Stimulated activated CD8-positive, alpha-beta memory T cell treated with anti-CD3 and anti-CD28 coated beads, Interleukin-4, amount 100 ng/mL, for 1 hour (primary cell): ENCODE results near the gene NR1H3.

Source experiments
- DNase-seq, 2 donors: peaks; one replicate each; pipeline ENCODE4 v3.0.0-alpha.2; 2020; ENCODE audit warnings: low read depth in 2 of 2, low spot score in 1 of 2

The NR1H3 gene

GRCh38 chr11:47243454-47243853 lies 14.3 kb upstream of the NR1H3 start:
- DNase-seq: no peak

GRCh38 chr11:47244448-47245350 lies 13.1 kb upstream of the NR1H3 start:
- DNase-seq: no peak

DNA sequence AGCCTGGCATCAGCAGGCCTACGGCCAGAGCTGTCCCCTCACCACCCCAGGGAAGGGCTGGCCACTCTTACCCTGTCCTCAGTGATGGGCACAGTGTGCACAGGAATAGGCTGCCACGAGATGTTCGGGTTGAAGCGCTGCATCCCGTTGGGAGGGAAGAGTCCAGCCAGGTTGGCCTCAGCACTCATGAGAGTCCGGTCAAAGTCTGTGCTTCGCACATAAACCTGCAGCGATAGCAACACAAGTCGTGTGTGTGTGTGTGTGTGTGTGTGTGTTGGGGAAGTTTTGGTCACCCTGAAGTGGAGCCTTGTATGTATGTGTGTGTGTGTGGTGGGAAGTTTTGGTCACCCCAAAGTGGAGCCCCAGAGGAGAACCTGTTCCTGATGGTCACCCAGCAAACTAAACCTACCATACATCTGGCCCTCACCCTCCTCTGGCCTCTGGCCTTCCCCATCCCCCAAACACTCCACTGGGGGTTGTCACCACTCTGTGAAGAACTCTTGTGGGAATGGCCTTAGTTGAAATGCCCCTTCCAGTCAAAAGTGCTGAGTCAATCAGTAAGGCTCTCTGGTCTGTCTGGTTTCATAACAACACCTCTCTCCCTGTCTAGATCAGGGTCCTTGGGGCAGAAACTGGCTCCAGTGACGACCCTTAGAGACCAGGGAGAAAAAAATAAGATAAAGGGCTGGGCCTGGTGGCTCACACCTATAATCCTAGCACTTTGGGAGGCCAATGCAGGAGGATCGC lies 12.0 kb upstream of the NR1H3 start:
- no peak for DNase-seq

- no peak for DNase-seq
Measured at GRCh38 chr11:47247502-47247901, 10.3 kb upstream of the NR1H3 start.

GRCh38 chr11:47248304-47248663 lies 9.5 kb upstream of the NR1H3 start:
- no peak for DNase-seq

DNA sequence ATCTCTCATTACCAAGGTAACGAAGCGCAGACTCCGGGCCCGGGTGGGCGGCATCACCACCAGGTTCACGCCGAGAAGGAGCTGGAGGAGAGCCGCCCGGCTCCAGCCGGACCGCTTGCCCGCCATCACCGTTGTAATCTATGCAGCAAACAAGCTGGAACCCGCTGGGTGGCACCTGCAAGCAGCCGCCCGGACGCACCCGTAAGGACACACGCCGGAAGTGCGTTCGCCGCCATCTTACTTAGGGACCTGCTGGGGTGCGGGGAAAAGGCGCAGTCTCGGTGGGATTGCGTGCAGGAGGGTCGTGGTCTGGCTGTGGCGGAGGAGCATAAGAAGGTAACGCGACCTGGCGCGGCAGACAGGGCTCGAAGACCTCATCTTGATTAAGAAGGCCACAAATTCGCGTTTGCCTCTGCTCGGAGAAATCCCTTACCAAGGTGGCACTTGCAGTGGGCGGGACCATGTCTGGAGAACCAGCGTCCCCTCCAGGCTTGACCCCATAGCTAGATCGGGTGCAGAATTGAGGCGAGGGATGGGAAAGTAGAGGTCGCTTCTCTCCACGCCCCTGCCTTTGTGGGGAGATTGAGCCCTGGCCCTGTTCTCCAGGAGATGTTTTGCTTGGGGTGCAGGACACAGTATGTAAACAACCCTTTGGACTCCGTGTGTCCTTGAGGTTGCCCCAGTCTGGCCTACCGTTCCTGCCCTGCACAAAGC lies 9.0 kb upstream of the NR1H3 start, which contains the start of gene ACP2:
Gene ACP2 (minus strand): TSS at position 151 of the 714 bp plus-strand sequence. CDS start 25 bp downstream, at position 126.
- peak; percentile 66 to 71 for DNase-seq

- DNase-seq: no peak
Measured at GRCh38 chr11:47249378-47249715, 8.4 kb upstream of the NR1H3 start.

DNA sequence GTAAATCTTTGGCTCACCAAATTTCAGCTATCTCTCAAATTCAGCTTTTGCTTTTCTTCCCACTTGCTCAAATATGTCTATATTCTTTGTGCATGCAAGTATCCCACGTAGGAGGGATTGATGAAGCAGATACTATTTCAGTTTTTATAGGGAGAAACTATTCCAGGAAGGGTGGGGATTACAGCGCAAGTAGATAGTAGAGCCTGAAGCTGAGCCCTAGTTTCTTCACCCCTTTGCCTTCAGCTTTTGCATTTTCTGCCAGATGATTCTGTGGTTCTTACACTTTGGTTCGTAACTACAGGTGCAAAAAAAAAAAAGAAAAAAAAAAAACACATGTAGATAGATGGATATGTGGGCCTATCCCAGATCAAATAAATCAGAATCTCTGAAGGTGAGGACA lies 6.0 kb upstream of the NR1H3 start:
- no peak for DNase-seq

DNA sequence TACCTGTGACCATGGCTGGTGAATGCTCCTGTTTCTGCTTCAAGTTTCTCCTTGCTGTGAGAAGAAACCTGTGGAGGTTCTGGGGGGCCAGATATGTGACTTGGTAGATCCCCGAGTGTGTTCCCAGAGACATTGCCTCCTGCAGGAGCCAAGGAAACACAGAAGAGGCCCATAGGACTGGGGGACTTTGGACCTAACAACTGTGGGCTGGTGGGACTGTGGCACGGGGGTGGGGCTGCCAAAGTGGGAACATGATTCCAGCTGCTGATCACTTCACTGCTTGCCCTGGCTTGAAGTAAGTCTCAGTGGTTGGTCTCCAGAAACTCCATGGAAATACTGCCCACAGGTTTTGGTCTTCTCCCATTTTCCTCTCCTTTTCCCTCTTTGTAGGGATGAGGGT lies 4.1 kb upstream of the NR1H3 start:
- DNase-seq: no peak

GRCh38 chr11:47254386-47254785 lies 3.4 kb upstream of the NR1H3 start:
- no peak for DNase-seq

- DNase-seq: no peak
Measured at GRCh38 chr11:47256374-47256773, 1.4 kb upstream of the NR1H3 start.

DNA sequence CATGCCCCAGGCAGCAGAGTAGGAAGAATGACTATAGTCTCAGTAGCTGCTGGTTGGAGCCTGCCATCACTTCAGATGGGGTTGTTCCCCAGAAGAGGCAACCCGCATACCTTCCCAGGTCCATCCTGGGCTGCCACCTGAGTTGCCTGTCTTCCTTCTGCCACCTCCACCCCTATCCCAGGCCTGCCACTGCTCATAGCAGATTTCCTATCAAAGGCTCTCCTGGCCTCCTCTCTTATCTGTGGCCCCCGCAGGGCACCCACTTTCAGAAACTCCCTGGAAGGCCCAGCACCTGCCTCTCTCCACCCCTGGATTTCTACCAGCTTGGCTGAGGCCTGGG lies 649 bp upstream of the NR1H3 start:
- no peak for DNase-seq

DNA sequence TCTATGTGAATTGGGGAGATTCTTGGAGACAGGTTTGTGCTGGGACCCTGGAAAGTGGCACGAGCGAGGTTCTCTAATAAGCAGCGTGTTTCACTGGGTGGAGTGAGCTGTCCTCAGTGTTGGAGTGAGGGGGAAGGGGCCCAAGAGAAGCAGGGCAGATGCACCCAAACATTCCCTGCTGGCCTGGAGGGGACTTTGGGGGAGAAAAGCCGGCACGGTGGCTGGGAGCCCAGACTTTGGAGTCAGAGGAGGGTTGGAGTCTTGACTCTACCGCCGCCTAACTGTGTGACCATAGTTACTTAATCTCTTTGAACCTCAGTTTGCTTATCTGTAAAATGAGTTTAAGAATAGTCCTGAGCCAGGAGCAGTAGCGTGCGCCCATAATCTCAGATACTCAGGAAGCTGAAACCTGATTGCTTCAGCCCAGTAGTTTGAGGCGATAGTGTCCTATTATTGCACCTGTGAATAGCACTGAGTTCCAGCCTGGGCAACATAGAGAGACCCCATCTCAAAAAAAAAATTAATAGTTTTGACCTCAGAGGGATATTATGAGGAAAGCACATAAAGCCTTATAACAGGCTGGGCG lies 614 bp downstream of the NR1H3 start:
- DNase-seq: no peak

- DNase-seq: no peak
Measured at GRCh38 chr11:47259232-47259977, 1.6 kb downstream of the NR1H3 start.

DNA sequence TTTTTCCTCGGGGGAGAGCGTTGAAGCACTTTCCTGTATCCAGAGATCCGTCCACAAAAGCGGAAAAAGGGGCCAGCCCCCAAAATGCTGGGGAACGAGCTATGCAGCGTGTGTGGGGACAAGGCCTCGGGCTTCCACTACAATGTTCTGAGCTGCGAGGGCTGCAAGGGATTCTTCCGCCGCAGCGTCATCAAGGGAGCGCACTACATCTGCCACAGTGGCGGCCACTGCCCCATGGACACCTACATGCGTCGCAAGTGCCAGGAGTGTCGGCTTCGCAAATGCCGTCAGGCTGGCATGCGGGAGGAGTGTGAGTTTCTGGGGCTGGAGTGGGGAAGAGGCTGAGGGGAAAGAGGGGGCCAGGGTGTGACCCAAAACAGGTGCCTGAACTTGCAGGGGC lies 2.6 kb downstream of the NR1H3 start:
- DNase-seq: no peak

- no peak for DNase-seq
Measured at GRCh38 chr11:47261291-47261800, 3.5 kb downstream of the NR1H3 start.

DNA sequence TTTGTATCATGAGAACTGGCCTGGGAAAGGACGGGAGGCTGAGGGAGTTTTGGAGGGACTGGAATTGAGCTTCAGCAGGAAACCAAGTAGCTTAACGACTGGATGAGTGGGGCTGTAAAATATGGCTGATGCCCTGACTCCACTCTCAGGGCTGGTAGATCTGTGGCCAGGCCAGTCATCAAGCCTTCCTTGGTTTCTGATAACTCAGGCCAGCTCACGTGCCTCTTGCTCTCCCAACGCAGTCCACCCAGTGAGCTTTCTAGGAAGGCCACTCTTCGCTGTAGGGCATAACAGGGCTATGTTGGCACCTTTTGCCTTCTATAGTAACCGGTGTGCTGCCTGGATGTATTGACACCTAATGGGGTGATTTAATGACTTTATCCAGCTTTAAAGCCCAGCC lies 6.3 kb downstream of the NR1H3 start:
- no peak for DNase-seq

DNA sequence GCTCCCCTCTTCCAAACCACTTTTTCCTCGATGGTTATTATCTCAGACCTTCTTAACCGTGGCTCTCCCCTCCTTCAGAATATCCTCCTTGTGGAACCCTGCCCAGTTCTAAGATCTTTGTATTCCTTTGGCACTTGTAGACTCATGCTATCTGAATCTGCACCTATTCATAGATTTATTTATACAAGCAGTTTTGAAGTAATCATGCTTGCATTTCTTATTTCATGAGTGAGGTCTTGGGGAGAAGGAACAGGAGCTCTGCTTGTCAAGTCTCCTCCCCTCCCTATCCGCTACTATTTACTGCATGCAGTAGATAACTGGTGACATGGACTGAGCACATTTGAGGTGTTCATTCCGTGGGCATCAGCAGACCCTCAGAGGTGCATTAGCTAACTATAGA lies 6.7 kb downstream of the NR1H3 start:
- DNase-seq: no peak

- DNase-seq: no peak
Measured at GRCh38 chr11:47267876-47268275, 10.1 kb downstream of the NR1H3 start.

DNA sequence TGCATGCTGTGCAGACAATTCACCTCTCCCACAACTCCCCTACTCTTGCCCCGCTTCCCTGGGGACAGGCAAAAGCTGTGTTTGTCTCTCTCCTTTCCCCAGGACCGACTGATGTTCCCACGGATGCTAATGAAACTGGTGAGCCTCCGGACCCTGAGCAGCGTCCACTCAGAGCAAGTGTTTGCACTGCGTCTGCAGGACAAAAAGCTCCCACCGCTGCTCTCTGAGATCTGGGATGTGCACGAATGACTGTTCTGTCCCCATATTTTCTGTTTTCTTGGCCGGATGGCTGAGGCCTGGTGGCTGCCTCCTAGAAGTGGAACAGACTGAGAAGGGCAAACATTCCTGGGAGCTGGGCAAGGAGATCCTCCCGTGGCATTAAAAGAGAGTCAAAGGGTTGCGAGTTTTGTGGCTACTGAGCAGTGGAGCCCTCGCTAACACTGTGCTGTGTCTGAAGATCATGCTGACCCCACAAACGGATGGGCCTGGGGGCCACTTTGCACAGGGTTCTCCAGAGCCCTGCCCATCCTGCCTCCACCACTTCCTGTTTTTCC lies 10.7 kb downstream of the NR1H3 start:
- no peak for DNase-seq
